Measurements from ENCODE around the gene HDAC4. TPM values are rescaled to one million over a fixed set of nuclear protein-coding genes. Genes with fewer than 3 reads are reported as not detected.

HDAC4 gene
- total and polyA plus RNA-seq, 4 donors, result 2.9 to 37.2 (median 4.4) TPM

GRCh38 chr2:239209783-239210182, 191.0 kb downstream of the HDAC4 start:
- no peak overlapping the region for H3K27ac ChIP-seq (ENCODE audit: low read depth in 1 of 2, low read length in 2 of 2)
- no peaks in the 10 kb centered on the region for H3K27me3 ChIP-seq (ENCODE audit: control insufficient read depth in 4 of 4, insufficient read depth in 4 of 4, low read length in 3 of 4)
- DNase-seq (ENCODE audit: low spot score), result no peak
- H3K36me3 ChIP-seq (ENCODE audit: control insufficient read depth in 4 of 4, insufficient read depth in 3 of 4, low read depth in 1 of 4, low read length in 3 of 4), result no peaks in the 10 kb centered on the region
- no peaks in the 10 kb centered on the region for H3K4me1 ChIP-seq (ENCODE audit: control insufficient read depth in 4 of 4, insufficient read depth in 4 of 4, low read length in 3 of 4)
- WGBS, result 95% methylated on average over 14 of the region's 14 CpGs
- no peak overlapping the region for H3K4me3 ChIP-seq (ENCODE audit: low read depth in 1 of 3, low read length in 3 of 3)
- H3K9me3 ChIP-seq (ENCODE audit: control insufficient read depth in 4 of 4, low read length in 3 of 4), result no peaks in the 10 kb centered on the region
- H3K9ac ChIP-seq (ENCODE audit: low read depth in 1 of 2, low read length in 2 of 2), result no peak overlapping the region
- TF ChIP-seq GABPA (IDR thresholded peaks at IDR 0.05 in 1 of 2, conservative IDR thresholded peaks at IDR 0.05 in 1 of 2) (no peak), ZBTB33 (IDR thresholded peaks at IDR 0.05) (no peak), FOXA2 (IDR thresholded peaks at IDR 0.05) (no peak)

- no peaks in the 10 kb centered on the region for H3K27me3 ChIP-seq (ENCODE audit: control insufficient read depth in 4 of 4, insufficient read depth in 4 of 4, low read length in 3 of 4)
- no peak overlapping the region for H3K4me3 ChIP-seq (ENCODE audit: low read depth in 1 of 3, low read length in 3 of 3)
- H3K27ac ChIP-seq (ENCODE audit: low read depth in 1 of 2, low read length in 2 of 2), result no peak overlapping the region
- no peak for TF ChIP-seq YY1 (IDR thresholded peaks at IDR 0.05)
- no peak for TF ChIP-seq MAX (IDR thresholded peaks at IDR 0.05)
- DNase-seq (ENCODE audit: low spot score), result no peak
- no peaks in the 10 kb centered on the region for H3K4me1 ChIP-seq (ENCODE audit: control insufficient read depth in 4 of 4, insufficient read depth in 4 of 4, low read length in 3 of 4)
- H3K9me3 ChIP-seq (ENCODE audit: control insufficient read depth in 4 of 4, low read length in 3 of 4), result no peaks in the 10 kb centered on the region
- H3K9ac ChIP-seq (ENCODE audit: low read depth in 1 of 2, low read length in 2 of 2), result no peak overlapping the region
- WGBS, result 91% methylated on average over 11 of the region's 11 CpGs
- H3K36me3 ChIP-seq (ENCODE audit: control insufficient read depth in 4 of 4, insufficient read depth in 3 of 4, low read depth in 1 of 4, low read length in 3 of 4), result peaks cover 0 to 2% (median 0%) of the 10 kb centered on the region in 4 donors
Observed at GRCh38 chr2:239208465-239209180, 192.2 kb downstream of the HDAC4 start.

GRCh38 chr2:239206851-239207250, 194.0 kb downstream of the HDAC4 start:
- no peak for DNase-seq (ENCODE audit: low spot score)
- Histone ChIP-seq H3K36me3 (ENCODE audit: control insufficient read depth in 4 of 4, insufficient read depth in 3 of 4, low read depth in 1 of 4, low read length in 3 of 4) (peaks cover 0 to 3% (median 0%) of the 10 kb centered on the region in 4 donors), H3K27ac (ENCODE audit: low read depth in 1 of 2, low read length in 2 of 2) (no peak overlapping the region), H3K9ac (ENCODE audit: low read depth in 1 of 2, low read length in 2 of 2) (no peak overlapping the region), H3K4me3 (ENCODE audit: low read depth in 1 of 3, low read length in 3 of 3) (no peak overlapping the region), H3K27me3 (ENCODE audit: control insufficient read depth in 4 of 4, insufficient read depth in 4 of 4, low read length in 3 of 4) (no peaks in the 10 kb centered on the region), H3K4me1 (ENCODE audit: control insufficient read depth in 4 of 4, insufficient read depth in 4 of 4, low read length in 3 of 4) (no peaks in the 10 kb centered on the region), H3K9me3 (ENCODE audit: control insufficient read depth in 4 of 4, low read length in 3 of 4) (no peaks in the 10 kb centered on the region)
- WGBS, result 92% methylated on average over 3 of the region's 3 CpGs
- TF ChIP-seq HNF4A (conservative IDR thresholded peaks at IDR 0.05), result no peak
- TF ChIP-seq HNF4G (IDR thresholded peaks at IDR 0.05), result no peak
- no peak for TF ChIP-seq REST (IDR thresholded peaks at IDR 0.05)
- no peak for TF ChIP-seq FOXA1 (IDR thresholded peaks at IDR 0.05)
- TF ChIP-seq SP1 (IDR thresholded peaks at IDR 0.05), result no peak
- no peak for TF ChIP-seq ZBTB33 (IDR thresholded peaks at IDR 0.05)
- TF ChIP-seq YY1 (IDR thresholded peaks at IDR 0.05), result no peak
- no peak for TF ChIP-seq EGR1 (IDR thresholded peaks at IDR 0.05; ENCODE audit: low read depth in 2 of 2)
- no peak for TF ChIP-seq JUND (IDR thresholded peaks at IDR 0.05)
- TF ChIP-seq CTCF (IDR thresholded peaks at IDR 0.05; ENCODE audit: low read depth, low read length, missing input control), result no peak
- TF ChIP-seq ATF3 (IDR thresholded peaks at IDR 0.05), result no peak
- TF ChIP-seq RAD21 (IDR thresholded peaks at IDR 0.05), result no peak
- TF ChIP-seq TAF1 (conservative IDR thresholded peaks at IDR 0.05), result no peak
- TF ChIP-seq NR2F2 (IDR thresholded peaks at IDR 0.05), result no peak
- no peak for TF ChIP-seq FOXA2 (IDR thresholded peaks at IDR 0.05)
- no peak for TF ChIP-seq GABPA (IDR thresholded peaks at IDR 0.05 in 1 of 2, conservative IDR thresholded peaks at IDR 0.05 in 1 of 2)
- TF ChIP-seq RXRA (IDR thresholded peaks at IDR 0.05), result no peak
